ENCODE results near the gene TESK2.

DNA sequence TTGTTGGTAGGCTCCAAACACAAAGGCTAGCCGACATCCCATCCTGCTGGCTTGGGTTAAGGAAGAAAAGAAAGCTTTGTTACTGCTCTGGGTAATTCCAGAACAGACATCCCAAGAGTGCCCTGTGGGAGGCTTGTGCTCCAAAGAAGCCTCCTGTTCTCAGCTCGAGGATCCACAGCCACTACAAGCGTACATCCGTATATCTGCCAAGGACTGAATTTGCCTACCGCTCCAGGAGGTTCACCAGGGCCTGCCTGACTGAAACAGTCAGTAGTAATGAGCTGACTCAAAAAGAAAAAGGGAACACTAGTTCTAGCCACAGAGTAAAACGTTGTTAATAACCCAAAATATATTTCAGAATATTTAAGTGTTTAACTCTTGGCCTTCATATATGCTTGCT lies 125.9 kb downstream of the TESK2 start:
- TF ChIP-seq, protein P1, sequence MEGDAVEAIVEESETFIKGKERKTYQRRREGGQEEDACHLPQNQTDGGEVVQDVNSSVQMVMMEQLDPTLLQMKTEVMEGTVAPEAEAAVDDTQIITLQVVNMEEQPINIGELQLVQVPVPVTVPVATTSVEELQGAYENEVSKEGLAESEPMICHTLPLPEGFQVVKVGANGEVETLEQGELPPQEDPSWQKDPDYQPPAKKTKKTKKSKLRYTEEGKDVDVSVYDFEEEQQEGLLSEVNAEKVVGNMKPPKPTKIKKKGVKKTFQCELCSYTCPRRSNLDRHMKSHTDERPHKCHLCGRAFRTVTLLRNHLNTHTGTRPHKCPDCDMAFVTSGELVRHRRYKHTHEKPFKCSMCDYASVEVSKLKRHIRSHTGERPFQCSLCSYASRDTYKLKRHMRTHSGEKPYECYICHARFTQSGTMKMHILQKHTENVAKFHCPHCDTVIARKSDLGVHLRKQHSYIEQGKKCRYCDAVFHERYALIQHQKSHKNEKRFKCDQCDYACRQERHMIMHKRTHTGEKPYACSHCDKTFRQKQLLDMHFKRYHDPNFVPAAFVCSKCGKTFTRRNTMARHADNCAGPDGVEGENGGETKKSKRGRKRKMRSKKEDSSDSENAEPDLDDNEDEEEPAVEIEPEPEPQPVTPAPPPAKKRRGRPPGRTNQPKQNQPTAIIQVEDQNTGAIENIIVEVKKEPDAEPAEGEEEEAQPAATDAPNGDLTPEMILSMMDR (IDR thresholded peaks at IDR 0.05) = no peak
- TF ChIP-seq POLR2A (IDR thresholded peaks at IDR 0.05) (no peak), POLR2AphosphoS5 (IDR thresholded peaks at IDR 0.05; ENCODE audit: insufficient read depth in 1 of 2, low read depth in 1 of 2) (no peak)
